IMR-90 (cell line): ENCODE results near the gene RSAD1. TPM values are rescaled to one million over a fixed set of nuclear protein-coding genes. Genes with fewer than 3 reads are reported as not detected.

Experiments used
- ATAC-seq: fragments of 200-7000 bp; cut with Tn5 transposase; 2 replicates; pipeline ENCODE4 v1.9.1; 2020; ENCODE audit warnings: low read depth, mild to moderate bottlenecking, moderate library complexity
- BruUV-seq: library from RNA; stranded (reverse); fragments of 400-500 nt; replicated peaks from 2 replicates; lab custom pipeline; 2021; lab: Mats Ljungman, UMichigan
- CTCF ChIA-PET: fragments of 300-600 bp; formaldehyde crosslinking; extraction: SDS; loops from one replicate; lab custom pipeline; 2021; ENCODE audit warnings: antibody characterized with exemption; lab: Yijun Ruan, JAX
- POLR2A ChIA-PET: fragments of 300-600 bp; sonication (Branson Sonifier 250); formaldehyde crosslinking; loops from one replicate; lab custom pipeline; 2022; ENCODE audit warnings: antibody characterized with exemption; ENCODE audit not compliant: unreplicated experiment; lab: Charles Lee
- DNase-seq: peaks from one replicate; pipeline ENCODE4 v3.0.0; 2013
- H2AFZ ChIP-seq: replicated peaks from 2 replicates; pipeline ENCODE3; 2013; ENCODE audit warnings: low read length, mild to moderate bottlenecking; ENCODE audit not compliant: poor library complexity
- H2AK5ac ChIP-seq: 2 replicates; pipeline ENCODE4 v1.6.1; 2013; ENCODE audit warnings: low read depth, low read length, inconsistent platforms
- H2AK9ac ChIP-seq: replicated peaks from 2 replicates; pipeline ENCODE3; 2013; ENCODE audit warnings: mild to moderate bottlenecking, low read depth, low read length, moderate library complexity; ENCODE audit not compliant: poor library complexity
- H2BK120ac ChIP-seq: 2 replicates; pipeline ENCODE4 v1.6.1; 2013; ENCODE audit warnings: low read depth, low read length, inconsistent platforms
- H2BK15ac ChIP-seq: 3 replicates; pipeline ENCODE4 v1.6.1; 2013; ENCODE audit warnings: low read depth, low read length, inconsistent platforms
- H2BK20ac ChIP-seq: 2 replicates; pipeline ENCODE4 v1.6.1; 2013; ENCODE audit warnings: low read depth, mild to moderate bottlenecking, inconsistent platforms, low read length, moderate library complexity
- H2BK5ac ChIP-seq: 2 replicates; pipeline ENCODE4 v1.6.1; 2013; ENCODE audit warnings: mild to moderate bottlenecking, low read depth, low read length, inconsistent platforms; ENCODE audit not compliant: poor library complexity, severe bottlenecking
- H3K14ac ChIP-seq: replicated peaks from 2 replicates; pipeline ENCODE4 v1.6.1; 2013; ENCODE audit warnings: low read depth, low read length, inconsistent platforms
- H3K18ac ChIP-seq: 2 replicates; pipeline ENCODE4 v1.6.1; 2013; ENCODE audit warnings: low read depth, low read length, control low read depth
- H3K23ac ChIP-seq: 2 replicates; pipeline ENCODE4 v1.6.1; 2013; ENCODE audit warnings: low read depth, low read length, inconsistent platforms
- H3K27ac ChIP-seq: 2 replicates; pipeline ENCODE4 v1.5.1; 2013; ENCODE audit warnings: mild to moderate bottlenecking, control low read depth, low read length; ENCODE audit not compliant: insufficient read depth
- H3K27me3 ChIP-seq: 2 replicates; pipeline ENCODE4 v1.6.1; 2013; ENCODE audit warnings: low read length; ENCODE audit not compliant: control insufficient read depth, insufficient read depth
- H3K36me3 ChIP-seq: 2 replicates; pipeline ENCODE4 v1.6.1; 2013; ENCODE audit warnings: low read length, mixed read lengths; ENCODE audit not compliant: control insufficient read depth, insufficient read depth
- H3K4ac ChIP-seq: 2 replicates; pipeline ENCODE4 v1.6.1; 2013; ENCODE audit warnings: low read depth, low read length, inconsistent platforms
- H3K4me1 ChIP-seq: 2 replicates; pipeline ENCODE4 v1.6.1; 2013; ENCODE audit warnings: low read length, mixed read lengths; ENCODE audit not compliant: control insufficient read depth, insufficient read depth
- H3K4me2 ChIP-seq: 2 replicates; pipeline ENCODE4 v1.6.1; 2013; ENCODE audit warnings: low read depth, mild to moderate bottlenecking, control low read depth, low read length, moderate library complexity
- H3K4me3 ChIP-seq: 2 replicates; pipeline ENCODE4 v1.5.1; 2013; ENCODE audit warnings: low read depth, mild to moderate bottlenecking, control low read depth, low read length, moderate library complexity; ENCODE audit not compliant: insufficient read depth
- H3K56ac ChIP-seq: 2 replicates; pipeline ENCODE4 v1.6.1; 2013; ENCODE audit warnings: low read length, inconsistent platforms; ENCODE audit not compliant: insufficient read depth; ENCODE audit errors: extremely low read depth
- H3K79me1 ChIP-seq, 2 experiments: 2 replicates each; pipeline ENCODE4 v1.6.1; 2013; ENCODE audit warnings: low read length in 2 of 2, inconsistent platforms in 1 of 2, low read depth in 1 of 2
- H3K9ac ChIP-seq: 2 replicates; pipeline ENCODE4 v1.6.1; 2013; ENCODE audit warnings: low read depth, low read length, control low read depth
- H3K9me1 ChIP-seq: 2 replicates; pipeline ENCODE4 v1.6.1; 2013; ENCODE audit warnings: low read length, inconsistent platforms; ENCODE audit not compliant: insufficient read depth
- H3K9me3 ChIP-seq: 2 replicates; pipeline ENCODE4 v1.6.1; 2013; ENCODE audit warnings: low read length; ENCODE audit not compliant: control insufficient read depth, insufficient read depth
- H4K20me1 ChIP-seq: 2 replicates; pipeline ENCODE4 v1.6.1; 2013; ENCODE audit warnings: low read length, inconsistent platforms; ENCODE audit not compliant: insufficient read depth
- H4K5ac ChIP-seq: 2 replicates; pipeline ENCODE4 v1.6.1; 2013; ENCODE audit warnings: mild to moderate bottlenecking, low read depth, low read length, control low read depth
- H4K8ac ChIP-seq, 2 experiments: 2 replicates each; pipeline ENCODE4 v1.6.1; 2013; ENCODE audit warnings: low read depth in 2 of 2, low read length in 2 of 2, control low read depth in 1 of 2, inconsistent platforms in 1 of 2
- H4K91ac ChIP-seq: 2 replicates; pipeline ENCODE4 v1.6.1; 2013; ENCODE audit warnings: low read depth, low read length, inconsistent platforms; ENCODE audit not compliant: insufficient read depth
- BHLHE40 ChIP-seq: fragments of 150-350 bp; IDR thresholded peaks from 2 replicates; pipeline ENCODE4 v1.6.1; 2016; ENCODE audit warnings: mild to moderate bottlenecking, low read depth, low read length
- CEBPB ChIP-seq: IDR thresholded peaks from 2 replicates; pipeline ENCODE4 v1.6.1; 2012; ENCODE audit warnings: low read depth, low read length, improper control_type of control experiment
- CHD1 ChIP-seq: IDR thresholded peaks from 2 replicates; pipeline ENCODE4 v1.6.1; 2012; ENCODE audit warnings: low read depth, low read length, improper control_type of control experiment
- CTCF ChIP-seq: conservative IDR thresholded peaks from 2 replicates; pipeline ENCODE4 v1.5.1; 2012; ENCODE audit warnings: mild to moderate bottlenecking, low read depth, low read length, improper control_type of control experiment
- ELK1 ChIP-seq: fragments of 150-350 bp; IDR thresholded peaks from 2 replicates; pipeline ENCODE4 v1.6.1; 2016; ENCODE audit warnings: low read depth, mild to moderate bottlenecking, low read length, moderate library complexity, borderline replicate concordance
- FOS ChIP-seq: fragments of 150-350 bp; IDR thresholded peaks from 2 replicates; pipeline ENCODE4 v1.6.1; 2016; ENCODE audit warnings: low read depth, low read length
- MAFK ChIP-seq: IDR thresholded peaks from 2 replicates; pipeline ENCODE4 v1.6.1; 2012; ENCODE audit warnings: low read depth, low read length, improper control_type of control experiment
- MAZ ChIP-seq: IDR thresholded peaks from 2 replicates; pipeline ENCODE4 v1.6.1; 2012; ENCODE audit warnings: low read depth, mild to moderate bottlenecking, low read length, improper control_type of control experiment, moderate library complexity, borderline replicate concordance
- MXI1 ChIP-seq: IDR thresholded peaks from 2 replicates; pipeline ENCODE4 v1.6.1; 2012; ENCODE audit warnings: low read depth, mild to moderate bottlenecking, low read length, moderate library complexity, borderline replicate concordance
- NFE2L2 ChIP-seq: fragments of 150-350 bp; IDR thresholded peaks from 2 replicates; pipeline ENCODE4 v1.6.1; 2016; ENCODE audit warnings: low read depth, mild to moderate bottlenecking, low read length
- POLR2A ChIP-seq: IDR thresholded peaks from 2 replicates; pipeline ENCODE4 v1.6.1; 2012; ENCODE audit warnings: mild to moderate bottlenecking, low read depth, low read length
- RAD21 ChIP-seq: IDR thresholded peaks from 2 replicates; pipeline ENCODE4 v1.6.1; 2012; ENCODE audit warnings: low read length, improper control_type of control experiment
- RCOR1 ChIP-seq: IDR thresholded peaks from 2 replicates; pipeline ENCODE4 v1.6.1; 2012; ENCODE audit warnings: mild to moderate bottlenecking, low read length, improper control_type of control experiment; ENCODE audit not compliant: insufficient replicate concordance
- RFX5 ChIP-seq: IDR thresholded peaks from 2 replicates; pipeline ENCODE4 v1.8.0; 2012; ENCODE audit warnings: low read depth, mild to moderate bottlenecking, low read length, moderate library complexity
- SMC3 ChIP-seq: fragments of 150-350 bp; IDR thresholded peaks from 2 replicates; pipeline ENCODE4 v1.6.1; 2016; ENCODE audit warnings: low read depth, mild to moderate bottlenecking, antibody characterized with exemption, low read length, moderate library complexity
- USF2 ChIP-seq: fragments of 150-350 bp; IDR thresholded peaks from 2 replicates; pipeline ENCODE4 v1.6.1; 2017; ENCODE audit warnings: mild to moderate bottlenecking, antibody characterized with exemption, low read length, low read depth
- dilution Hi-C: fragments of 300-500 bp; cut with HindIII; formaldehyde crosslinking; loops from one replicate; pipeline ENCODE4 v1.14.3; 2018; ENCODE audit warnings: low sequenced_read_pairs; ENCODE audit not compliant: unreplicated experiment
- in situ Hi-C: fragments of 300-500 bp; cut with MboI; formaldehyde crosslinking; loops from 3 replicates; pipeline ENCODE4 v1.14.3; 2019; ENCODE audit warnings: low sequenced_read_pairs, inconsistent platforms, mixed read lengths
- intact Hi-C: fragments of 100-400 bp; cut with micrococcal nuclease; formaldehyde crosslinking; loops from 2 replicates; pipeline ENCODE4 v1.10.0; 2022
- polyA plus RNA-seq, 3 experiments: library from polyadenylated mRNA; depleted of rRNA; stranded (reverse); fragments of >200 nt; gene quantifications; 2 replicates each; pipeline ENCODE4 v1.2.3, GENCODE V29; 2012; ENCODE audit warnings: low replicate concordance in 1 of 3
- total RNA-seq: library from RNA; depleted of rRNA; stranded (reverse); fragments of >200 nt; gene quantifications from 2 replicates; pipeline ENCODE4 v1.2.3, GENCODE V29; 2012

The RSAD1 gene
- total and polyA plus RNA-seq, 2 of the 4 experiments (the other 2 are of a cell fraction) = 10.8 to 19.2 TPM

GRCh38 chr17:50499270-50499669 is 20.6 kb downstream of the RSAD1 start:
- Histone ChIP-seq H3K56ac (no peak overlapping the region), H3K4me2 (no peak overlapping the region), H3K36me3 (no peaks in the 10 kb centered on the region), H3K27ac (no peak overlapping the region), H3K9ac (no peak overlapping the region), H4K5ac (no peak overlapping the region), H3K9me1 (peaks cover 5% of the 10 kb centered on the region; the same call in 1 of the 2 replicates), H3K14ac (no peak overlapping the region), H3K4me3 (no peak overlapping the region), H3K23ac (no peak overlapping the region), H4K91ac (no peak overlapping the region), H3K4me1 (peaks cover 4% of the 10 kb centered on the region), H3K18ac (no peak overlapping the region), H2AFZ (no peak overlapping the region), H4K8ac (no peak overlapping the region), H2BK15ac (no peak overlapping the region), H2AK5ac (no peak overlapping the region), H2AK9ac (no peak overlapping the region), H3K4ac (no peak overlapping the region), H3K79me1 (no peaks in the 10 kb centered on the region), H3K27me3 (no peaks in the 10 kb centered on the region; the same call in 1 of the 2 replicates), H2BK120ac (no peak overlapping the region), H2BK20ac (no peak overlapping the region), H4K20me1 (no peaks in the 10 kb centered on the region), H2BK5ac (no peak overlapping the region), H3K9me3 (no peaks in the 10 kb centered on the region)
- ChIA-PET CTCF (no interaction called here), POLR2A (no interaction called here)
- intact Hi-C loops (no loop called here), dilution Hi-C loops (no loop called here), in situ Hi-C loops (no loop called here)
- BruUV-seq = no TSS peak
- no peak for TF ChIP-seq CHD1
- no peak for TF ChIP-seq USF2
- no peak for TF ChIP-seq FOS
- no peak for TF ChIP-seq MAFK
- TF ChIP-seq NFE2L2 = no peak
- TF ChIP-seq CTCF = no peak
- no peak for TF ChIP-seq RAD21
- TF ChIP-seq ELK1 = no peak
- TF ChIP-seq POLR2A = no peak
- TF ChIP-seq MAZ = no peak
- no peak for TF ChIP-seq RFX5
- TF ChIP-seq SMC3 = no peak
- TF ChIP-seq MXI1 = no peak
- no peak for TF ChIP-seq CEBPB
- TF ChIP-seq RCOR1 = no peak
- no peak for TF ChIP-seq BHLHE40
- ATAC-seq (no peak), DNase-seq (no peak)
